ENCODE data around the gene MIPOL1.

DNA sequence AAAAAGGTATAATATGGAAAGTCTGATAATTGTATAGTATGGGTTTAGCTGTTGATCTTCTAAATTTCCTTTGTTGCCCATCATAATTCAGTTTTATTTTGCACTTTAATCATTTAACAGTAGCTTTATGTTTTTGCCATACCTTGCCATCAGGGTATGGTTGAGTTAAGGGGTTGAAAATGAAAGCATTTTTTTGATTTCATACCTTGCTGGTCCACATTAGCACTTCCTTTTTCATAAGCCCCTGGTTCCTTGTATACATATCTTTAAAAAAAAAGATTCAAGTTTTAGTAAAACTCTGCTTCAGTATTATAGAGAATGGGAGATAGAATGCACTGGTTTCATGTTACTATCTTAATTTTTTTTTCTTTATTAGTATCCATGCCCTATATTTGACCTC lies 71.1 kb downstream of the MIPOL1 start:
- TF ChIP-seq, protein P1, sequence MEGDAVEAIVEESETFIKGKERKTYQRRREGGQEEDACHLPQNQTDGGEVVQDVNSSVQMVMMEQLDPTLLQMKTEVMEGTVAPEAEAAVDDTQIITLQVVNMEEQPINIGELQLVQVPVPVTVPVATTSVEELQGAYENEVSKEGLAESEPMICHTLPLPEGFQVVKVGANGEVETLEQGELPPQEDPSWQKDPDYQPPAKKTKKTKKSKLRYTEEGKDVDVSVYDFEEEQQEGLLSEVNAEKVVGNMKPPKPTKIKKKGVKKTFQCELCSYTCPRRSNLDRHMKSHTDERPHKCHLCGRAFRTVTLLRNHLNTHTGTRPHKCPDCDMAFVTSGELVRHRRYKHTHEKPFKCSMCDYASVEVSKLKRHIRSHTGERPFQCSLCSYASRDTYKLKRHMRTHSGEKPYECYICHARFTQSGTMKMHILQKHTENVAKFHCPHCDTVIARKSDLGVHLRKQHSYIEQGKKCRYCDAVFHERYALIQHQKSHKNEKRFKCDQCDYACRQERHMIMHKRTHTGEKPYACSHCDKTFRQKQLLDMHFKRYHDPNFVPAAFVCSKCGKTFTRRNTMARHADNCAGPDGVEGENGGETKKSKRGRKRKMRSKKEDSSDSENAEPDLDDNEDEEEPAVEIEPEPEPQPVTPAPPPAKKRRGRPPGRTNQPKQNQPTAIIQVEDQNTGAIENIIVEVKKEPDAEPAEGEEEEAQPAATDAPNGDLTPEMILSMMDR (IDR thresholded peaks at IDR 0.05) = no peak
- TF ChIP-seq POLR2A (IDR thresholded peaks at IDR 0.05) = no peak
- no peak for TF ChIP-seq EP300 (IDR thresholded peaks at IDR 0.05)
